HEK293T (cell line): Measurements from ENCODE around the gene SAMHD1.

ENCODE experiments used
- CTCF ChIA-PET: fragments of 350-600 bp; formaldehyde crosslinking; extraction: SDS; loops from one replicate; lab custom pipeline; 2021; ENCODE audit warnings: antibody characterized with exemption, inconsistent platforms; lab: Yijun Ruan, JAX
- POLR2A ChIA-PET: fragments of 350-600 bp; formaldehyde crosslinking; extraction: SDS; loops from one replicate; lab custom pipeline; 2020; ENCODE audit warnings: antibody characterized with exemption, inconsistent platforms; lab: Yijun Ruan, JAX
- DNase-seq: peaks from one replicate; pipeline ENCODE4 v3.0.0; 2012; ENCODE audit warnings: mixed read lengths; ENCODE audit errors: extremely low spot score
- ARNT ChIP-seq: fragments of 450-650 bp; IDR thresholded peaks from 2 replicates; pipeline ENCODE4 v1.6.1; 2017; ENCODE audit warnings: mild to moderate bottlenecking
- BHLHE40 ChIP-seq: fragments of 450-650 bp; IDR thresholded peaks from 2 replicates; pipeline ENCODE4 v1.6.1; 2016; ENCODE audit warnings: mild to moderate bottlenecking, moderate library complexity, borderline replicate concordance
- CTBP1 ChIP-seq: fragments of 450-650 bp; IDR thresholded peaks from 2 replicates; pipeline ENCODE4 v1.6.1; 2016; ENCODE audit warnings: borderline replicate concordance
- ELF4 ChIP-seq: fragments of 450-650 bp; IDR thresholded peaks from 2 replicates; pipeline ENCODE4 v1.6.1; 2017; ENCODE audit warnings: antibody characterized with exemption
- FOXA1 ChIP-seq: fragments of 450-650 bp; IDR thresholded peaks from 2 replicates; pipeline ENCODE4 v1.6.1; 2016; ENCODE audit warnings: mild to moderate bottlenecking
- FOXK2 ChIP-seq: fragments of 450-650 bp; IDR thresholded peaks from 2 replicates; pipeline ENCODE4 v1.6.1; 2016; ENCODE audit warnings: mild to moderate bottlenecking
- FOXM1 ChIP-seq: fragments of 450-650 bp; IDR thresholded peaks from 2 replicates; pipeline ENCODE4 v1.6.1; 2017; ENCODE audit warnings: mild to moderate bottlenecking, borderline replicate concordance
- HDGF ChIP-seq: fragments of 450-650 bp; IDR thresholded peaks from 2 replicates; pipeline ENCODE4 v1.6.1; 2017; ENCODE audit warnings: antibody characterized with exemption, borderline replicate concordance
- L3MBTL2 ChIP-seq: fragments of 450-650 bp; conservative IDR thresholded peaks from 2 replicates; pipeline ENCODE4 v1.6.1; 2016; ENCODE audit warnings: mild to moderate bottlenecking
- LEF1 ChIP-seq: fragments of 450-650 bp; IDR thresholded peaks from 2 replicates; pipeline ENCODE4 v1.6.1; 2017; ENCODE audit warnings: mild to moderate bottlenecking, borderline replicate concordance
- NFRKB ChIP-seq: fragments of 450-650 bp; IDR thresholded peaks from 2 replicates; pipeline ENCODE4 v1.6.1; 2016; ENCODE audit warnings: mild to moderate bottlenecking, moderate library complexity
- PKNOX1 ChIP-seq: fragments of 450-650 bp; IDR thresholded peaks from 2 replicates; pipeline ENCODE4 v1.6.1; 2016
- SP1 ChIP-seq: fragments of 450-650 bp; IDR thresholded peaks from 2 replicates; pipeline ENCODE4 v1.6.1; 2017
- SUZ12 ChIP-seq: fragments of 450-650 bp; IDR thresholded peaks from 2 replicates; pipeline ENCODE4 v1.6.1; 2016; ENCODE audit warnings: mild to moderate bottlenecking
- TARDBP ChIP-seq: fragments of 450-650 bp; IDR thresholded peaks from 2 replicates; pipeline ENCODE4 v1.6.1; 2016
- ZNF384 ChIP-seq: fragments of 450-650 bp; IDR thresholded peaks from 2 replicates; pipeline ENCODE4 v1.6.1; 2016

SAMHD1 gene

GRCh38 chr20:36849333-36850065, 102.0 kb downstream of the SAMHD1 start:
- POLR2A ChIA-PET, result interaction anchor here (1.3 kb wide), 1 partner anchor 14 kb away, joined by 4 read pairs; no protein-coding TSS in a partner anchor
- CTCF ChIA-PET, result interaction anchor here (0.5 to 0.6 kb wide), 2 partner anchors 35 to 647 kb away, joined by 3 read pairs; no protein-coding TSS in a partner anchor
- no peak for DNase-seq
- TF ChIP-seq TARDBP (no peak), FOXA1 (no peak), ZNF384 (no peak), FOXM1 (no peak), HDGF (no peak), CTBP1 (no peak), LEF1 (no peak), FOXK2 (no peak), BHLHE40 (no peak), SUZ12 (no peak), ELF4 (no peak), L3MBTL2 (no peak), PKNOX1 (no peak), ARNT (no peak), SP1 (no peak), NFRKB (no peak)

DNA sequence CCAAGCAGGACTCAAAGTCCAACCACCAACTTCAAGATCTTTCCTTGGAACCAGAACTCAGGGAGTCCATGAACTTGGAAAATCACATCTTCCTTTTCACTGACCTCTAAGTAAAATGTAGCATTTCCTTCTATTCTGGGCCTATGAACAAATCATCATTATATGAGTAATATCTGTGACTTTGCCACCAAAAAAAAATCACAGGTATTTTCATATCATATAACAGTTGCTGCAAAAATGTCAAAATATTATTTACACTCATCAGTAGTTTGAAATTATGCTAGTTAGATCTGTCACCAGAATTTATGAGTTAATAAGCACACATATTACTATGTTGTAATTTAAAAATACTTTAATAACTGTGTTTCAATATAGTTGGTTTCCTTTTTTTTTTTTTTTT, 102.8 kb downstream of the SAMHD1 start:
- ChIA-PET POLR2A (interaction anchor here (1.3 kb wide), 1 partner anchor 14 kb away, joined by 4 read pairs; no protein-coding TSS in a partner anchor), CTCF (interaction anchor here (1.0 to 3.6 kb wide), 3 partner anchors 12 to 75 kb away, joined by 4 to 25 read pairs (median 4); partner anchors contain the start of gene DSN1)
- DNase-seq, result no peak
- TF ChIP-seq FOXK2, result no peak
- no peak for TF ChIP-seq L3MBTL2
- TF ChIP-seq PKNOX1, result no peak
- TF ChIP-seq CTBP1, result no peak
- no peak for TF ChIP-seq SUZ12
- TF ChIP-seq HDGF, result no peak
- no peak for TF ChIP-seq FOXA1
- no peak for TF ChIP-seq ARNT
- no peak for TF ChIP-seq BHLHE40
- TF ChIP-seq LEF1, result no peak
- no peak for TF ChIP-seq ELF4
- no peak for TF ChIP-seq SP1
- no peak for TF ChIP-seq FOXM1

- POLR2A ChIA-PET, result interaction anchor here (1.5 to 2.1 kb wide), 2 partner anchors 12 to 15 kb away, joined by 5 to 6 read pairs; a partner anchor contains a TSS
- TF ChIP-seq ELF4, result no peak
- no peak for TF ChIP-seq PKNOX1
- TF ChIP-seq CTBP1, result no peak
- TF ChIP-seq SP1, result no peak
- no peak for TF ChIP-seq HDGF
- TF ChIP-seq BHLHE40, result no peak
- no peak for TF ChIP-seq TARDBP
- TF ChIP-seq FOXA1, result no peak
- no peak for TF ChIP-seq ZNF384
- no peak for TF ChIP-seq LEF1
- TF ChIP-seq L3MBTL2, result no peak
- no peak for TF ChIP-seq NFRKB
- no peak for TF ChIP-seq SUZ12
- TF ChIP-seq ARNT, result no peak
- DNase-seq, result no peak
- CTCF ChIA-PET, result interaction anchor here (1.0 to 3.6 kb wide), 3 partner anchors 12 to 74 kb away, joined by 4 to 25 read pairs (median 4); partner anchors contain the start of gene DSN1
Measured at GRCh38 chr20:36848078-36848660, 103.3 kb downstream of the SAMHD1 start.

DNA sequence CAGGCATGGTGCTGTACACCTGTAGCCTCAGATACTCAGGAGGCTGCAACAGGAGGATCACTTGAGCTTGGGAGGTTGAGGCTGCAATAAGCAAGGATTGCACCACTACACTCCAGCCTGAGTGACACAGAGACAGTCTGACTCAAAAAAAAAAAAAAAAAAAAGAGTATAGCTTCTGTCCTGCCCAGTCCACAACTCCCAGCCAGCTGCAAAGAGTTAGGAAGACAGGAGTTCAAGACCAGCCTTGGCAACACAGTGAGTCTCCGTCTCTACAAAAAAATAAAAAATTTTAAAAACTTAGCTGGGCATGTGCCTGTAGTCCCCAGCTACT, 103.8 kb downstream of the SAMHD1 start:
- TF ChIP-seq LEF1 (no peak), ZNF384 (no peak), FOXM1 (no peak), TARDBP (no peak), HDGF (no peak), SUZ12 (no peak), L3MBTL2 (no peak), SP1 (no peak), FOXA1 (no peak), ELF4 (no peak), FOXK2 (no peak), CTBP1 (no peak), ARNT (no peak), NFRKB (no peak), PKNOX1 (no peak), BHLHE40 (no peak)
- no peak for DNase-seq
- ChIA-PET CTCF (interaction anchor here (1.0 to 3.6 kb wide), 3 partner anchors 11 to 74 kb away, joined by 4 to 25 read pairs (median 4); partner anchors contain the start of gene DSN1), POLR2A (interaction anchor here (0.9 to 2.1 kb wide), 3 partner anchors 12 to 71 kb away, joined by 3 to 6 read pairs (median 5); a partner anchor contains a TSS)
